ENCODE results near the gene TNFSF9.

DNA sequence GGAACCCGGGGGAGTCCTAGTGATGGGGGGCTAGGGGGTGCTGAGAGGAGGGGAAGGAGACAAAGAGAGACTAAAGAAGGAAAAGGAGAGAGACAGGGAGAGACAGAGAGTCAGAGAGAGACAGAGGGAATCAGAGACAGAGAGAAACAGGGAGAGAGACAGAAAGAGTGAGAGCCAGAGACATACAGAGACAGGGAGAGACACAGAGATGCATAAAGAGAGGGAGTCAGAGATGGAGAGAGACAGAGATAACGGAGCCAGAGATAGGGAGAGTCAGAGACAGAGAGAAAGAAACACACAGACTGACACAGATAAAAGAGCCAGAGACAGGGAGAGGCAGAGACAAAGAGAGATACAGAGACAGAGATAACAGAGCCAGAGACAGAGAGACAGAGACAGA lies 1.5 kb upstream of the TNFSF9 start:
- TF ChIP-seq, protein P1, sequence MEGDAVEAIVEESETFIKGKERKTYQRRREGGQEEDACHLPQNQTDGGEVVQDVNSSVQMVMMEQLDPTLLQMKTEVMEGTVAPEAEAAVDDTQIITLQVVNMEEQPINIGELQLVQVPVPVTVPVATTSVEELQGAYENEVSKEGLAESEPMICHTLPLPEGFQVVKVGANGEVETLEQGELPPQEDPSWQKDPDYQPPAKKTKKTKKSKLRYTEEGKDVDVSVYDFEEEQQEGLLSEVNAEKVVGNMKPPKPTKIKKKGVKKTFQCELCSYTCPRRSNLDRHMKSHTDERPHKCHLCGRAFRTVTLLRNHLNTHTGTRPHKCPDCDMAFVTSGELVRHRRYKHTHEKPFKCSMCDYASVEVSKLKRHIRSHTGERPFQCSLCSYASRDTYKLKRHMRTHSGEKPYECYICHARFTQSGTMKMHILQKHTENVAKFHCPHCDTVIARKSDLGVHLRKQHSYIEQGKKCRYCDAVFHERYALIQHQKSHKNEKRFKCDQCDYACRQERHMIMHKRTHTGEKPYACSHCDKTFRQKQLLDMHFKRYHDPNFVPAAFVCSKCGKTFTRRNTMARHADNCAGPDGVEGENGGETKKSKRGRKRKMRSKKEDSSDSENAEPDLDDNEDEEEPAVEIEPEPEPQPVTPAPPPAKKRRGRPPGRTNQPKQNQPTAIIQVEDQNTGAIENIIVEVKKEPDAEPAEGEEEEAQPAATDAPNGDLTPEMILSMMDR (tag by site-specific recombination; IDR thresholded peaks at IDR 0.05): no peak
- TF ChIP-seq ZNF544 (tag by site-specific recombination; IDR thresholded peaks at IDR 0.05): no peak
- no peak for TF ChIP-seq ZNF830 (tag by site-specific recombination; IDR thresholded peaks at IDR 0.05; ENCODE audit: low read depth)
- TF ChIP-seq ZFP3 (tag by site-specific recombination; IDR thresholded peaks at IDR 0.05; ENCODE audit: low read depth): no peak
- TF ChIP-seq HOXA7 (CRISPR knock-in tag; IDR thresholded peaks at IDR 0.05; ENCODE audit: borderline replicate concordance): no peak
- no peak for TF ChIP-seq YY1 (tag by site-specific recombination; IDR thresholded peaks at IDR 0.05)
- TF ChIP-seq, protein P2, sequence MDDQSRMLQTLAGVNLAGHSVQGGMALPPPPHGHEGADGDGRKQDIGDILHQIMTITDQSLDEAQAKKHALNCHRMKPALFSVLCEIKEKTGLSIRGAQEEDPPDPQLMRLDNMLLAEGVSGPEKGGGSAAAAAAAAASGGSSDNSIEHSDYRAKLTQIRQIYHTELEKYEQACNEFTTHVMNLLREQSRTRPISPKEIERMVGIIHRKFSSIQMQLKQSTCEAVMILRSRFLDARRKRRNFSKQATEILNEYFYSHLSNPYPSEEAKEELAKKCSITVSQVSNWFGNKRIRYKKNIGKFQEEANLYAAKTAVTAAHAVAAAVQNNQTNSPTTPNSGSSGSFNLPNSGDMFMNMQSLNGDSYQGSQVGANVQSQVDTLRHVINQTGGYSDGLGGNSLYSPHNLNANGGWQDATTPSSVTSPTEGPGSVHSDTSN (CRISPR knock-in tag; IDR thresholded peaks at IDR 0.05): no peak
- TF ChIP-seq OVOL3 (tag by site-specific recombination; IDR thresholded peaks at IDR 0.05): no peak
- TF ChIP-seq MYNN (tag by site-specific recombination; IDR thresholded peaks at IDR 0.05; ENCODE audit: borderline replicate concordance): no peak
- TF ChIP-seq, protein P3, sequence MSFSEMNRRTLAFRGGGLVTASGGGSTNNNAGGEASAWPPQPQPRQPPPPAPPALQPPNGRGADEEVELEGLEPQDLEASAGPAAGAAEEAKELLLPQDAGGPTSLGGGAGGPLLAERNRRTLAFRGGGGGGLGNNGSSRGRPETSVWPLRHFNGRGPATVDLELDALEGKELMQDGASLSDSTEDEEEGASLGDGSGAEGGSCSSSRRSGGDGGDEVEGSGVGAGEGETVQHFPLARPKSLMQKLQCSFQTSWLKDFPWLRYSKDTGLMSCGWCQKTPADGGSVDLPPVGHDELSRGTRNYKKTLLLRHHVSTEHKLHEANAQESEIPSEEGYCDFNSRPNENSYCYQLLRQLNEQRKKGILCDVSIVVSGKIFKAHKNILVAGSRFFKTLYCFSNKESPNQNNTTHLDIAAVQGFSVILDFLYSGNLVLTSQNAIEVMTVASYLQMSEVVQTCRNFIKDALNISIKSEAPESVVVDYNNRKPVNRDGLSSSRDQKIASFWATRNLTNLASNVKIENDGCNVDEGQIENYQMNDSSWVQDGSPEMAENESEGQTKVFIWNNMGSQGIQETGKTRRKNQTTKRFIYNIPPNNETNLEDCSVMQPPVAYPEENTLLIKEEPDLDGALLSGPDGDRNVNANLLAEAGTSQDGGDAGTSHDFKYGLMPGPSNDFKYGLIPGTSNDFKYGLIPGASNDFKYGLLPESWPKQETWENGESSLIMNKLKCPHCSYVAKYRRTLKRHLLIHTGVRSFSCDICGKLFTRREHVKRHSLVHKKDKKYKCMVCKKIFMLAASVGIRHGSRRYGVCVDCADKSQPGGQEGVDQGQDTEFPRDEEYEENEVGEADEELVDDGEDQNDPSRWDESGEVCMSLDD (tag by site-specific recombination; IDR thresholded peaks at IDR 0.05): no peak
